IMR-90 (cell line): Measurements from ENCODE around the gene GSTA5.

Experiments
- CHD1 ChIP-seq: IDR thresholded peaks from 2 replicates; pipeline ENCODE4 v1.6.1; 2012; ENCODE audit warnings: low read depth, low read length, improper control_type of control experiment
- CTCF ChIP-seq: conservative IDR thresholded peaks from 2 replicates; pipeline ENCODE4 v1.5.1; 2012; ENCODE audit warnings: mild to moderate bottlenecking, low read depth, low read length, improper control_type of control experiment
- ELK1 ChIP-seq: fragments of 150-350 bp; IDR thresholded peaks from 2 replicates; pipeline ENCODE4 v1.6.1; 2016; ENCODE audit warnings: low read depth, mild to moderate bottlenecking, low read length, moderate library complexity, borderline replicate concordance
- POLR2A ChIP-seq: IDR thresholded peaks from 2 replicates; pipeline ENCODE4 v1.6.1; 2012; ENCODE audit warnings: mild to moderate bottlenecking, low read depth, low read length
- RAD21 ChIP-seq: IDR thresholded peaks from 2 replicates; pipeline ENCODE4 v1.6.1; 2012; ENCODE audit warnings: low read length, improper control_type of control experiment
- SMC3 ChIP-seq: fragments of 150-350 bp; IDR thresholded peaks from 2 replicates; pipeline ENCODE4 v1.6.1; 2016; ENCODE audit warnings: low read depth, mild to moderate bottlenecking, antibody characterized with exemption, low read length, moderate library complexity
- USF2 ChIP-seq: fragments of 150-350 bp; IDR thresholded peaks from 2 replicates; pipeline ENCODE4 v1.6.1; 2017; ENCODE audit warnings: mild to moderate bottlenecking, antibody characterized with exemption, low read length, low read depth

GRCh38 chr6:52849137-52849536, 8.5 kb upstream of the GSTA5 start:
- TF ChIP-seq POLR2A (no peak), CHD1 (no peak), CTCF (no peak), USF2 (no peak), SMC3 (no peak), RAD21 (no peak), ELK1 (no peak)
